ENCODE results near the gene ST7.

ST7 gene

GRCh38 chr7:117036053-117036669 is 82.9 kb downstream of the ST7 start:
- Histone ChIP-seq H3K9ac (ENCODE audit: low read depth, low read length, poor library complexity, severe bottlenecking) (no peak overlapping the region), H3K4me1 (ENCODE audit: insufficient read depth, low read length, poor library complexity, severe bottlenecking) (no peaks in the 10 kb centered on the region), H4K20me1 (ENCODE audit: insufficient read depth, low read length, poor library complexity, severe bottlenecking) (no peaks in the 10 kb centered on the region), H2AFZ (ENCODE audit: low read length) (no peak overlapping the region), H3K27me3 (ENCODE audit: insufficient read depth, low read length, poor library complexity, severe bottlenecking) (peaks cover 43% of the 10 kb centered on the region), H3K79me2 (ENCODE audit: insufficient read depth, low read length) (no peaks in the 10 kb centered on the region), H3K9me2 (replicated peaks; ENCODE audit: low read depth, low read length) (no peaks in the 10 kb centered on the region), H3K4me3 (ENCODE audit: low read length, poor library complexity, severe bottlenecking) (no peak overlapping the region), H3K36me3 (ENCODE audit: insufficient read depth, low read length) (no peaks in the 10 kb centered on the region), H3F3A (ENCODE audit: low read depth) (no peaks in the 10 kb centered on the region), H3K9me3 (ENCODE audit: insufficient read depth, low read depth, low read length) (no peaks in the 10 kb centered on the region), H3K4me2 (ENCODE audit: low read depth, low read length, poor library complexity, severe bottlenecking) (no peak overlapping the region)
- no peak for TF ChIP-seq CTCF (conservative IDR thresholded peaks at IDR 0.05; ENCODE audit: low read length)
- TF ChIP-seq EZH2phosphoT487 (IDR thresholded peaks at IDR 0.05; ENCODE audit: borderline replicate concordance) = no peak

- no peak overlapping the region for H3K4me2 ChIP-seq (ENCODE audit: low read depth, low read length, poor library complexity, severe bottlenecking)
- no peaks in the 10 kb centered on the region for H3K79me2 ChIP-seq (ENCODE audit: insufficient read depth, low read length)
- no peak overlapping the region for H3K9ac ChIP-seq (ENCODE audit: low read depth, low read length, poor library complexity, severe bottlenecking)
- H3K4me3 ChIP-seq (ENCODE audit: low read length, poor library complexity, severe bottlenecking) = no peak overlapping the region
- no peaks in the 10 kb centered on the region for H3K36me3 ChIP-seq (ENCODE audit: insufficient read depth, low read length)
- no peaks in the 10 kb centered on the region for H3K9me2 ChIP-seq (replicated peaks; ENCODE audit: low read depth, low read length)
- TF ChIP-seq CTCF (conservative IDR thresholded peaks at IDR 0.05; ENCODE audit: low read length) (no peak), EZH2phosphoT487 (IDR thresholded peaks at IDR 0.05; ENCODE audit: borderline replicate concordance) (no peak)
- H3K9me3 ChIP-seq (ENCODE audit: insufficient read depth, low read depth, low read length) = no peaks in the 10 kb centered on the region
- peaks cover 50% of the 10 kb centered on the region for H3K27me3 ChIP-seq (ENCODE audit: insufficient read depth, low read length, poor library complexity, severe bottlenecking)
- H3K4me1 ChIP-seq (ENCODE audit: insufficient read depth, low read length, poor library complexity, severe bottlenecking) = no peaks in the 10 kb centered on the region
- no peaks in the 10 kb centered on the region for H3F3A ChIP-seq (ENCODE audit: low read depth)
- H2AFZ ChIP-seq (ENCODE audit: low read length) = no peak overlapping the region
- H4K20me1 ChIP-seq (ENCODE audit: insufficient read depth, low read length, poor library complexity, severe bottlenecking) = no peaks in the 10 kb centered on the region
Measured at GRCh38 chr7:117036836-117037235, 83.5 kb downstream of the ST7 start.

- no peaks in the 10 kb centered on the region for H3K79me2 ChIP-seq (ENCODE audit: insufficient read depth, low read length)
- no peaks in the 10 kb centered on the region for H3K36me3 ChIP-seq (ENCODE audit: insufficient read depth, low read length)
- no peak overlapping the region for H2AFZ ChIP-seq (ENCODE audit: low read length)
- no peaks in the 10 kb centered on the region for H3K9me2 ChIP-seq (replicated peaks; ENCODE audit: low read depth, low read length)
- no peaks in the 10 kb centered on the region for H3F3A ChIP-seq (ENCODE audit: low read depth)
- TF ChIP-seq EZH2phosphoT487 (IDR thresholded peaks at IDR 0.05; ENCODE audit: borderline replicate concordance) = no peak
- no peak for TF ChIP-seq CTCF (conservative IDR thresholded peaks at IDR 0.05; ENCODE audit: low read length)
- no peaks in the 10 kb centered on the region for H3K4me1 ChIP-seq (ENCODE audit: insufficient read depth, low read length, poor library complexity, severe bottlenecking)
- no peak overlapping the region for H3K4me2 ChIP-seq (ENCODE audit: low read depth, low read length, poor library complexity, severe bottlenecking)
- no peak overlapping the region for H3K9ac ChIP-seq (ENCODE audit: low read depth, low read length, poor library complexity, severe bottlenecking)
- H3K9me3 ChIP-seq (ENCODE audit: insufficient read depth, low read depth, low read length) = no peaks in the 10 kb centered on the region
- peaks cover 65% of the 10 kb centered on the region for H3K27me3 ChIP-seq (ENCODE audit: insufficient read depth, low read length, poor library complexity, severe bottlenecking)
- H4K20me1 ChIP-seq (ENCODE audit: insufficient read depth, low read length, poor library complexity, severe bottlenecking) = no peaks in the 10 kb centered on the region
- no peak overlapping the region for H3K4me3 ChIP-seq (ENCODE audit: low read length, poor library complexity, severe bottlenecking)
Measured at GRCh38 chr7:117038408-117038807, 85.1 kb downstream of the ST7 start.
